ENCODE data around the gene BEST2.
"Not testable (repeated sequence)": the region's sequence is repeated elsewhere in the genome, so short reads cannot be mapped to it uniquely, and the experiment has no call there.

BEST2 gene

DNA sequence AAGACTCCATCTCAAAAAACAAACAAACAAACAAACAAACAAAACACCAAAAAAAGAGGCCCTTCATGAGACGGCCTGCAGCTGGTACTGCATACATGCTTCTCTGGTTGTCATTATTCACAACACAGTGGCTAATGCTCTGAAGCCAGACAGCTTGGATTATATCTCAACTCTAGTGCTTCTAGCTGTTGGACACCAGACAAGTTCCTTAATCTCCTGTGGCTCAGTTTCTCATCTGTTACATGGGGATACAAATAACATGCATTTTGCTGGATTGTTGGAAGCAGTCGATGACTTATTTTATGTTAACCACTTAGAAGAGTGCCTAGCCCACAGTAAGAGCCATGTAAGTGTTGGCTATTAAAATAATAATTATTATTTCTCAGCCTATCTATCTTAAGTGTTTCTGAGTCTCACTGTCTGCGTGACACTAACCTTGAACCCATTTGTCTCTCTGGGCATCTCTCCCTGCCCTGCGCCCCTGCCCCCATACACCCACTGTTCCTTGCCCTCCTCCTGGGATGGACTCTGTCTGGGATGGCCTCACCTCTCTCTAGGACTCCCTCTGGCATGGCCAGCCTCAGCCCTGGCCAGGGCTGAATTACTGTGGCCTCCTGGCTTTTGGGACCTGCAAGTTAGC, 36.6 kb downstream of the BEST2 start:
- no peak for DNase-seq (ENCODE audit: low read depth)

DNA sequence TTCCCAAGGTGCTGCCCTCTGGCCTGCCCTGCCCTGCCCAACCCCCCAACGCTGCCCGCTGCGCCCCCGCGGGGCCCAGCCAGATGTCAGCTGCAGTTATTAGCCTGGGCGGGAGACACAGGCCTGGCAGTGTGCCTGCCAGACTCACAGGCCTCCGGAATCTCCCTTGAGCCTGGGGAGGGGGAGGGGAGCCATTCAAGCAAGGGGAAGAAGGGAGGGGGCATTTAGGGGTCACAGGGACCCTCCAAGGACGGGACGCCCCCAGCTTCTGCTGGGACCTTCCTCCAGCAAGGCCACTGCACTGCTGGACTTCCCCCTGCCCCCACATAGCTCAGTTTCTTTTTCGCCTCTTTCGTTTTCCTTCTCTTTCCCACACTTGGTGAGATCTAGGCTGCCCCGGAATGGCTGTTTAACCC, 37.1 kb downstream of the BEST2 start:
- no peak for DNase-seq (ENCODE audit: low read depth)

DNA sequence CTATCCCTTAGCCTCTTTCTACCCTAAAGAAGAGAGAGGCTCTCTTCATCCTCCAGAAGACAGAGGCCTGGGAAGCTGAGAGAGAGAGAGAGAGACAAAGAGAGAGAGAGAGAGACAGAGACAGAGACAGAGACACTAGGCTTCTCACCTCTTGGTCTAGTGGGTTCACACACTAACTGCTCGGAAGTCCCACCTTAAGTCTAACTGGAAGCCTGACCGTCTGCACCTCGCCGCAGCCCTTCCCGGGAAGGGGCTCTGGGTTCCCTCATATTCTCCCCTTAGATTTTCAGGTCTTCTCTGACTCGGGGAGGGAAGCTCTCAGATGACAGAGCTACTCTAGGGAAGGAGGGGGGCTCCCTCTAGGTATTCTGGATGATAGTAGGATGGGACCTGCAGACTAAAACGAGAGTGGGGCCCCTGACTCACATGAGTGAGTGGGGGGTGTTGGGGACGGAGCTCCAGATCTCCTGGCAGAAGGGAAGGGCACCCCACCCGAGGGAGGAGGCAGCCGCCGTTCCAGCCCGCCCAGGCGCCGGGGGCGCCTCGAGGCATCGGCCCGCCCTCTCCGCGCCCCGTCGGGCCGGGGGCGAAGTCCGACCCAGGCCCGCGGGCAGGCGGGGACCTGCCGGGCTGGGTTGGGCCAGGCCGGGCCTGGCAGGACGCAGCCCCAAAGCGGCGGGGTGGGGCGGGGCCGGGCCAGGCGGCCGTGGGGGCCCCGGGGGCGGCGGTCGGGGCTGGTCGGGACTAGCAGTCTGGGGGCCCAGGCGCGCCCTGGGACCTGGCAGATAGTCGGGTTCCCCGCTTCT, 37.7 kb downstream of the BEST2 start:
- DNase-seq (ENCODE audit: low read depth) = no peak

DNA sequence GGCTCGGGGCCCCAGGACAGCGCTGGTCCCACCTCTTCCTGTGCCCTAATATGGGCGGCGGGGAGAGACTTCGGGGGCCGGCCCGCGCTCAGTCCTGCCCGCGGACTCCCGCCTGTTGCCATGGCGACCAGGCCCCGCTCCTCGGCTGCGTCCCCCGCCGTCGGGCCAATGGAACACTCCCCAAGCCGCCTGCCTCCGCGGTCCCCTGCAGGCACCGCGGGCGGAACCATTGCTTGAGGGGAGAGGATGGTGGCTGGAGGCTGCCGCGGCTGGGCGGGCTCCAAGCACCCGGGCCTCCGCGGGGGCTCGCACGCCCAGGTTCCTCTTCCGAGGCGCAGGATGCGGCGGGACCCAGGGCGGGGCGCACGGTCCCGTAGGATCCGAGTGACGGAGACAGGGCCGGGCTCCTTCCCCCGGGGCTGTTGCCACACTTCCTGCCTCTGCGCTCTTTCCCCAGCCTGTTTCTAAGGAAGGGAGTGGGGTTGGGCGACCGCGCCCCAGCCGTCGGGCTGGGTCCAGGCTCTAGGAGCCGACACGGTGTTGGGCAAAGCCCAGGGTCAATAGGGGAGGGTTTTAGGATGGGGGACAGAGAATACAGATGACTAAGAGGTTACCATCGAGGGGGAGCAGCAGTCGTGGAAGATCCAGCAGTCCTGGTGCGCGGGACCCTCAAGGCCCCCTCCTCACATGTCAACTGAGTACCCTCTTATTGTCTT, 38.5 kb downstream of the BEST2 start:
- peak; percentile 98 for DNase-seq (ENCODE audit: low read depth)

DNA sequence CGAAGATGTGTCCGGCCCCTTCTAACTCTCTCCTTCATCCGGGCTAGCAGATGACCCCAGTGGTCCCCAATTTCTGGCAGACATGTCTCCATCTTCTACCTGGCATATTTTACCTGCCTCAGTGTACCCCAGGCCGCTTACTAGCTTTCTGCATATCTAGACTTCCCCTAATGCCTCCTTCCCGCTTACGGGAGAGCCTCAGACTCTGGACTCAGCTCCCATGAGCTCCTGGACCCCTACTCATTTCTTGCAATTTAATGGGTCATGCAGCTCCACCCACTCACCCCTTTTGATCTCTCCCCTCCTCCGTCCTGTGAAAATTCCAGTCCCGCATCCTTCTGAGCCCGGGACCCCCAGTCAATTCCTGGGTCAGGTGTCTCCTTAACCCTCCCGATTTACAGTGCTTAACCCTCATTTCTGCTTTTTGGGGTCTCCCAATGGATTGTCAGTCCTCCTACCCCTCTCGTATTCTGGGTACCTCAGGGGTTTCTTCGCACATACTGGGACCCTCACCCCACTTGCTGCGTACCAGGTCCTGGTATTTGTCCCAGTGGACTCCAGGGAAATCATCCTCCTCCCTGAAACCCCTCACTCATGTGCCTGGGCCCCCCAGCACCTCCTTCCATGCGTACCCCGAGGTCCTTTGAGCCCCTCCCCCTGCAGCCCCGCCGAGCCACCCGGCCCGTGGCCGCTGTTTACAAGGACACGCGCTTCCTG, 39.2 kb downstream of the BEST2 start:
- no peak for DNase-seq (ENCODE audit: low read depth)

DNA sequence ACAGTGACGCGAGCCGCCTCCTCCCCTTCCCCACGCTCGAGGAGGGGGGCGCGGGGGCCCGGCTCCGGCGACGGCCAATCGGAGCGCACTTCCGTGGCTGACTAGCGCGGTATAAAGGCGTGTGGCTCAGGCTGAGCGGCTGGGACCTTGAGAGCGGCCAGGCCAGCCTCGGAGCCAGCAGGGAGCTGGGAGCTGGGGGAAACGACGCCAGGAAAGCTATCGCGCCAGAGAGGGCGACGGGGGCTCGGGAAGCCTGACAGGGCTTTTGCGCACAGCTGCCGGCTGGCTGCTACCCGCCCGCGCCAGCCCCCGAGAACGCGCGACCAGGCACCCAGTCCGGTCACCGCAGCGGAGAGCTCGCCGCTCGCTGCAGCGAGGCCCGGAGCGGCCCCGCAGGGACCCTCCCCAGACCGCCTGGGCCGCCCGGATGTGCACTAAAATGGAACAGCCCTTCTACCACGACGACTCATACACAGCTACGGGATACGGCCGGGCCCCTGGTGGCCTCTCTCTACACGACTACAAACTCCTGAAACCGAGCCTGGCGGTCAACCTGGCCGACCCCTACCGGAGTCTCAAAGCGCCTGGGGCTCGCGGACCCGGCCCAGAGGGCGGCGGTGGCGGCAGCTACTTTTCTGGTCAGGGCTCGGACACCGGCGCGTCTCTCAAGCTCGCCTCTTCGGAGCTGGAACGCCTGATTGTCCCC, 39.9 kb downstream of the BEST2 start, which contains the start of gene JUNB:
Gene JUNB, plus strand, starts transcription at position 142 of the 706 bp plus-strand sequence. Its CDS starts 286 bp downstream, at position 428.
- peak; percentile 97 for DNase-seq (ENCODE audit: low read depth)

DNA sequence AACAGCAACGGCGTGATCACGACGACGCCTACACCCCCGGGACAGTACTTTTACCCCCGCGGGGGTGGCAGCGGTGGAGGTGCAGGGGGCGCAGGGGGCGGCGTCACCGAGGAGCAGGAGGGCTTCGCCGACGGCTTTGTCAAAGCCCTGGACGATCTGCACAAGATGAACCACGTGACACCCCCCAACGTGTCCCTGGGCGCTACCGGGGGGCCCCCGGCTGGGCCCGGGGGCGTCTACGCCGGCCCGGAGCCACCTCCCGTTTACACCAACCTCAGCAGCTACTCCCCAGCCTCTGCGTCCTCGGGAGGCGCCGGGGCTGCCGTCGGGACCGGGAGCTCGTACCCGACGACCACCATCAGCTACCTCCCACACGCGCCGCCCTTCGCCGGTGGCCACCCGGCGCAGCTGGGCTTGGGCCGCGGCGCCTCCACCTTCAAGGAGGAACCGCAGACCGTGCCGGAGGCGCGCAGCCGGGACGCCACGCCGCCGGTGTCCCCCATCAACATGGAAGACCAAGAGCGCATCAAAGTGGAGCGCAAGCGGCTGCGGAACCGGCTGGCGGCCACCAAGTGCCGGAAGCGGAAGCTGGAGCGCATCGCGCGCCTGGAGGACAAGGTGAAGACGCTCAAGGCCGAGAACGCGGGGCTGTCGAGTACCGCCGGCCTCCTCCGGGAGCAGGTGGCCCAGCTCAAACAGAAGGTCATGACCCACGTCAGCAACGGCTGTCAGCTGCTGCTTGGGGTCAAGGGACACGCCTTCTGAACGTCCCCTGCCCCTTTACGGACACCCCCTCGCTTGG, 40.7 kb downstream of the BEST2 start:
- DNase-seq (ENCODE audit: low read depth) = peak; percentile 75

DNA sequence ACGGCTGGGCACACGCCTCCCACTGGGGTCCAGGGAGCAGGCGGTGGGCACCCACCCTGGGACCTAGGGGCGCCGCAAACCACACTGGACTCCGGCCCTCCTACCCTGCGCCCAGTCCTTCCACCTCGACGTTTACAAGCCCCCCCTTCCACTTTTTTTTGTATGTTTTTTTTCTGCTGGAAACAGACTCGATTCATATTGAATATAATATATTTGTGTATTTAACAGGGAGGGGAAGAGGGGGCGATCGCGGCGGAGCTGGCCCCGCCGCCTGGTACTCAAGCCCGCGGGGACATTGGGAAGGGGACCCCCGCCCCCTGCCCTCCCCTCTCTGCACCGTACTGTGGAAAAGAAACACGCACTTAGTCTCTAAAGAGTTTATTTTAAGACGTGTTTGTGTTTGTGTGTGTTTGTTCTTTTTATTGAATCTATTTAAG, 41.3 kb downstream of the BEST2 start:
- no peak for DNase-seq (ENCODE audit: low read depth)

DNA sequence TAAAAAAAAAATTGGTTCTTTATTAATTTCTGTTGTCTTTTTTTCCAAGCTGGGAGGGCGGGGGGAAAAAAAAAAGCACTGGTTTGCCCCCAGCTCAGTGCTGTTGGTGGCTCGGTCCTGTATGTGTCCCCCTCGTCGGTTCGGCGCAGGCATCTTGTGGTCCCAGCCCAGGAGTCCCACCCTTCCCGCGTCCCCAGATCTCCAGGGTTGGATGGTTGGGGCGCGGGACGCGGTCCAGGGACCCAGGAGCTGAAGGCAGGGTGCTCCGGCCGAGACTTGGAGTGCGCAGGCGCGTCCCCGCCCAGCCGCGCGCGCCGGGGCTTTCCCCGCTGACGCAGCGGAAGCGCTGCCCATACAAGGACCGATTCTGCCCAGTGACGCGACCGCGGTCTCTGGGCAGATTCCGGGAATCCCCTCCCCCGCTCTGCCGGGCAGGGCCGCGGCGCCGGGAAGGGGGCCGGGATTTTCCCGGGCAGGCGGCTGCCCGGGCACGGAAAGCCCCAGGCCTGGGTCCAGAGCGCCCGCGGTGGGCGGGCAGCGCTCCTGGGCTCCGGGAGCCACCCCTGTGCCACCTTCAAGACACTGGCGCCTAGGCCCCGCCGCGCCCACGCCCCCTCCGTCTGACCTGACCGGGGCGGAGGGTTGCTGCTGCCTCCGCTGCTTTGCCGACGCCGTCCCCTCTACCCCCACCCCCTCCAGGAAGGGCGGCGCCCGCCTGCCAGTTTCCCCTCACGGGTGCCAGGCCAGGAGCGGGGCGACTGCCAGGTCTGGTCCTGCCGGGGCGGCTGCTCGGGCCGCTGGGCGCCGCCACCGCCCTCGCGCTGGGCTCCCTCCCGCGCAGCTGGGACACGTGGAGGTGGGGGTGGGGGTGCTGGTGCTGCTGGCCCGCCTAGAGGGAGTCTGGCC, 42.0 kb downstream of the BEST2 start:
- peak; percentile 93 for DNase-seq (ENCODE audit: low read depth)

DNA sequence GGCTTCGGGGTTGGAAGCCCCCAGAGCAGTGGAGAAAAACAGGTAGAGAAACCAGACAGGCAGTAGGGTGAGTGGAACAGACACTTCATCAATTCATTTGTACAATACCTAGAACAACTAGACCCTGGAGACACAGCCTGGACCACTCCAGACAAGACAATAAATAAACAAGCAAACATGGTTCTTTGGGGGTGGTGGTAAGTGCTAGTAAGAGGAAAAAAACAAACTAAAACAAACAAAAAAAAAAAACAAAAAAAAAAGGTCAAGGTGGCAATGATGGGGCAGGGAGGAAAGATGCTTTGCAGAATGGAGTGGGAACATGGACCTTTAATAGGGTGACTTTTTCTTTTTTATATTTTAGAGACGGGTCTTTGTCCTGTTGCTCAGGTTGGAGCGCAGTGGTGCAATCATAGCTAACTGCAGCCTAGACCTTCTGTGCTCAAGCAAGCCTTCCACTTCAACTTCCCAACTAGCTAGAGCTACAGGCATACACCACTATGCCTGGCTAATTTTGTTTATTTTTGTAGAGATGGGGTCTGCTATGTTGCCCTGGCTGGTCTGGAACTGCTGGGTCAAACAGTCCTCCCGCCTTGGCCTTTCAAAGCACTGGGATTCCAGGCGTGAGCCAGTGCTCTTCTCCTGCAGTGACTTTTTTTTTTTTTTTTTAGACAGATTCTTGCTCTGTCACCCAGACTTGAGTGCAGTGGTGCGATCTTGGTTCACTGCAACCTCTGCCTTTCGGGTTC, 42.8 kb downstream of the BEST2 start:
- no peak for DNase-seq (ENCODE audit: low read depth)

DNA sequence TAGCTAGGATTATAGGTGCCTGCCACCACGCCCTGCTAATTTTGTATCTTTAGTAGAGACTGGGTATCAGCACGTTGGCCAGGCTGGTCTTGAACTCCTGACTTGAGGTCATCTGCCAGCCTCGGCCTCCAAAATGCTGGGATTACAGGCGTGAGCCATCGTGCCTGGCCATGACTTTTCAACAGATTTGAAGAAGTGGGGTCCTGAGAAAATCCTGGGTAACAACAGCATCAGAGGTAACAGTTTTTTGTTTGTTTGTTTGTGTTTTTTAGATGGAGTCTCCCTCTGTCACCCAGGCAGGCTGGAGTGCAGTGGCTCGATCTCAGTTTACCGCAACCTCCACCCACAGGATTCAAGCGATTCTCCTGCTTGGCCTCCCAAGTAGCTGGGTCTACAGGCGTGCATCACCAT, 43.4 kb downstream of the BEST2 start:
- no peak for DNase-seq (ENCODE audit: low read depth)

DNA sequence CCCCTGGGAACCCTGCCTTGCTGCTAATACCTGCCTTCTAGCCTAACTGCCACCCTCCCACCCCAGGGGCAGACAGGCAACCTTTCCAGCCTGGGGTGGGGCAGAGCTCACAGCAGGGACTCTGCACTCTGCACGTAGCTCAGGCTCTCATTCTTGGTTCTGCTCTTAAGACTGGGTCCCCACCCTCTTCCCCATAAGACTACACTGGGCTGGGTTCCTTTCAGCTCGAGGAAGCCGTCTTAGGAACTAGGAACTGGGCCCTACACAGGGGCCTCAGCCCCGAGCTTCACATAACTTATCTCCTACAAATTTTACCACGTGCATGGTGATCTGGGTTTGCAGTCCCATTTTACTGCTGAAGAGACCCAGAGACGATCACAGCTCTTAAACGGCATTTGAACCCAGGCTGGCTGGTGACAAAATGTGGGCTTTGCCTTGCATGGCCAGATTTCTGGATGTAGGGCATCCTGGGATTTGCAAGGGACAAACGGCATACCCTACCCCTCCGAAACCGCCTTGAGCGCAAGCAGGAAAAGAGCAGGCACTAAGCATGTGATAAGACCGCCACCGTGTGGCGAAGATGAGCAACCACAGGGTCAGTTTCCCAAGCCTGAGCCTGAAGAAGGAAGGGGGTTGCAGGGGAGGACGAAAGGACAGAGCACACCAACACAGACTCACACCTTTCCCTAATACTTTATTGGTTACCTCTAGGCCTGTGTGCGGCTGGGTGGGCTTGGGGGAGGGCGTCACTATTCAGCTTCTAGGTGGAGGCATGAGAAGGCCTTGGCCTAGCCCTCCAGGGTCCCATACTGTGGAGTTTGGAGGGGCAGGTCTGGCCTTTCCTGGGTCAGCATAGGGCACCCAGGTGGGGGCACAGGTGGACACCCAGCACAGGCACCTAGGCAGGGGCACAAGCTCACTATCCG, 44.8 kb downstream of the BEST2 start:
- peak; percentile 65 for DNase-seq (ENCODE audit: low read depth)

DNA sequence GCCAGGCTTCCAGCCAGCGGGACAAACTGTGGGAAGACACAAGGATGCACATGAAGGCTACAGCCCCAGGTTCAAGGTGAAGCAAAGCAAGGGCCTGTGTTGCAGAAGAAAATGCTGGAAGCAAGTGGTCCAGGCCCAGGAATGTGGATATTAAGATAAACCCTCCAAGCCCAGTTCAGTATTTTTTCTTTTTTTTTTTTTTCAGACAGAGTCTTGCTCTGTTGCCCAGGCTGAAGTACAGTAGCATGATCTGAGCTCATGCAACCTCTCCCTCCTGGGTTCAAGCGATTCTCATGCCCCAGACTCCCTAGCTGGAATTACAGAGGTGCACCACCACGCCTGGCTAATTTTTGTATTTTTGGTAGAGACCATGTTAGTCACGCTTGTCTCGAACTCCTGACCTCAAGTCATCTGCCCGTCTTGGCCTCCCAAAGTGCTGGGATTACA, 45.6 kb downstream of the BEST2 start:
- no peak for DNase-seq (ENCODE audit: low read depth)

DNA sequence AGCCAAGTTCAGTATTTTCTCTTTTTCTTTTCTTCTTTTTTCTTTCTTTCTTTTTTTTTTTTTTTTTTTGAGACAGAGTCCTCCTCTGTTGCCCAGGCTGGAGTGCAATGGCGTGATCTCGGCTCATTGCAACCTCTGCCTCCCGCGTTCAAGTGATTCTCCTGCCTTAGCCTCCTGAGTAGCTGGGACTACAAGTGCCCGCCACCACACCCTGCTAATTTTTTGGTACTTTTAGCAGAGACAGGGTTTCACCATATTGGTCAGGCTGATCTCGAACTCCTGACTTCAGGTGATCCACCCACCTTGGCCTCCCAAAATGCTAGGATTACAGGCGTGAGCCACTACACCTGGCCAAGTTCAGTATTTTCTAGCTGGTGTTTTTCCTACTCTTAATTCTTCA, 46.0 kb downstream of the BEST2 start:
- DNase-seq (ENCODE audit: low read depth) = not testable (repeated sequence)

DNA sequence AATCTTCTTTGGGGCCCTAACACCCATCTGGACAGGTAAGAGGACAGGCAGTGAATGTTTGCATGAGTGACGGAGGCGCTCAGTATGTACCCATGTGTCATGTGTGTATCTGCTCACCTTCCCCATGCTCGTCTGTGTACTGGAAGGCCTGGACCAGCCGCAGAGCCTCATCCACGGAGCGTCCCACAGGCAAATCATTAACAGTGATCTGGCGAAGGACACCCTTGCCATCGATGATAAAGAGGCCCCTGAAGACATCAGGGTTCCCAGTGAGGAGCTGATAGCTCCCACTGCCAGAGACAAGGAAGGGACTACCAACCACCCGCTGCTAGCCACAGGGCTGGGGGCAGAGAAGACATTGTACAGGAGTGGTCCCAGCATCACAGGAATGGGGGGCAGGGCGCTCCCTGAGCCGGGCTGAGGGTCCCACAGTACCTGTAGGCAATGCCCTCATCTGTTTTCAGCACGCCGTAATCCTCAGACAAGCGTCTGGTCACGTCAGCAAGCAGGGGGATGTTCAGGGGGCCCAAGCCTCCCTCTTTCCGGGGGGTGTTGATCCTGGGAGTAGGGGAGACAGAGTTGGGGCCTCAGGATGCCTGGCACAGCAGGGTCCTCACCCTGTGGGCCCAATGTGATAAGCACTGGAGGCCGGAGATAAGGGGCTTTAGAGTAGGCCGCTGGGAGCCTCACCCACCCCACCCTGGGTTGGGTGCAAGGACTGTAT, 48.3 kb downstream of the BEST2 start:
- no peak for DNase-seq (ENCODE audit: low read depth)

DNA sequence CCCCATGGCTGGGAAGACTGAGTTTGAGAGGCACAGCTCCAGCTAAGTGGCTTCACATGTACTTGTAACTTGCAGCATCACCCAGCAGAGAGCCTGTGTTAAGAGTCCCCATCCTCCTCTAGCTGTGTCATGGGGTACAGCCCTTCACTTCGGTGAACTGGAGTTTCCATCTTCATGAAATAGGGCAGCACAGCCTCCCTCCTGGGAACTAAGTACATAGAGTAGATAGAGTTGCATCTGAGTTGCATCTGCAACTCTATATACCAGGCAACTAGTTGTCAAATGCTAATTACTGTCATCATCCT, 48.8 kb downstream of the BEST2 start:
- DNase-seq (ENCODE audit: low read depth) = no peak

DNA sequence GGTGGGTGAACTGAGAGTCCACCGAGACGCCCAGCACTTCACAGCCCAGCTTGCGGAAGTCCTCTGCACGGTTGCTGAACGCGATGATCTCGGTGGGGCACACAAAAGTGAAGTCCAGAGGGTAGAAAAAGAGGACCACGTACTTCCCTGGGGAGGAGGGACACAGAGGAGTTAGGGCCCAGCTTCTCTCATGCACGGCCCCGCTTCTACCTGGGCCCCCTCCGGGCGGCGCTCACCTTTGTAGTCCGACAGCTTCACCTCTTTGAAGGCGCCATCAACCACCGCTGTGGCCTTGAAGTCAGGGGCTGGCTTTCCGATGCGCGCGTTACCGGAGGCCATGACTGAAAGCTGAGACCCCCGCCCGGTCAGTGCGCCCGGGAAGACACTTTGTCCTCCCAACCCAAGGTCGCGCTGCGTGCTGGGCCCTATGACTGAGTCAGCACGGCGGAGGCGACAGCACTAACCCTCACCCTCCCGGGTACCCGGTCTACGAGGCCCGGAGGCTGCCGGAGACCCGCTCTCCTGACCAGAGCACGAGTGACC, 49.4 kb downstream of the BEST2 start:
- no peak for DNase-seq (ENCODE audit: low read depth)
